H1 (cell line): ENCODE data around the gene LRRC26. TPM values are rescaled to one million over a fixed set of nuclear protein-coding genes. Genes with fewer than 3 reads are reported as not detected.

Experiments
- CTCF ChIA-PET: fragments of 300-600 bp; sonication (Branson Sonifier 250); formaldehyde crosslinking; loops from one replicate; lab custom pipeline; 2021; ENCODE audit not compliant: partially characterized antibody; lab: Charles Lee
- POLR2A ChIA-PET: fragments of 300-600 bp; sonication (Branson Sonifier 250); formaldehyde crosslinking; loops from one replicate; lab custom pipeline; 2021; ENCODE audit warnings: inconsistent platforms; ENCODE audit not compliant: partially characterized antibody; lab: Charles Lee
- DNase-seq, 2 experiments: peaks; one replicate each; pipeline versions ENCODE4 v3.0.0 to v3.0.0-alpha.2; 2010 to 2022; ENCODE audit warnings: low spot score in 2 of 2, low read depth in 1 of 2, mixed read lengths in 1 of 2
- FAIRE-seq: peaks from 2 replicates; lab custom pipeline; 2011; peaks lifted over from hg19 to GRCh38; lab: Jason Lieb, UNC
- H2AFZ ChIP-seq: 2 replicates; pipeline ENCODE4 v1.8.1; 2012; ENCODE audit warnings: low read length, inconsistent platforms
- H2AK5ac ChIP-seq: 2 replicates; pipeline ENCODE4 v1.6.1; 2013; ENCODE audit warnings: low read depth, low read length
- H2BK120ac ChIP-seq: replicated peaks from 2 replicates; pipeline ENCODE3; 2013; ENCODE audit warnings: low read depth, low read length, inconsistent platforms
- H2BK12ac ChIP-seq: 2 replicates; pipeline ENCODE4 v1.6.1; 2013; ENCODE audit warnings: low read depth, low read length
- H2BK15ac ChIP-seq: 2 replicates; pipeline ENCODE4 v1.6.1; 2013; ENCODE audit warnings: low read length
- H2BK20ac ChIP-seq: 2 replicates; pipeline ENCODE4 v1.6.1; 2013; ENCODE audit warnings: low read length
- H2BK5ac ChIP-seq: 2 replicates; pipeline ENCODE4 v1.6.1; 2013; ENCODE audit warnings: low read depth, low read length
- H3K14ac ChIP-seq: 2 replicates; pipeline ENCODE4 v1.6.1; 2013; ENCODE audit warnings: inconsistent platforms; ENCODE audit not compliant: insufficient read length
- H3K18ac ChIP-seq: 2 replicates; pipeline ENCODE4 v1.6.1; 2013; ENCODE audit warnings: low read length; ENCODE audit errors: extremely low read depth
- H3K23ac ChIP-seq: 2 replicates; pipeline ENCODE4 v1.6.1; 2013; ENCODE audit warnings: inconsistent platforms; ENCODE audit not compliant: insufficient read length
- H3K23me2 ChIP-seq: 2 replicates; pipeline ENCODE4 v1.6.1; 2013; ENCODE audit warnings: low read depth, low read length
- H3K27ac ChIP-seq: 2 replicates; pipeline ENCODE4 v1.6.1; 2011; ENCODE audit warnings: low read depth, low read length, inconsistent platforms
- H3K27me3 ChIP-seq, 4 experiments: replicated peaks in 1 of 4; 1 replicate in 1 of 4; 2 replicates in 3 of 4; pipeline versions ENCODE4 v1.6.1 to v1.8.1; 2011 to 2013; ENCODE audit warnings: low read length in 3 of 4, mild to moderate bottlenecking in 3 of 4, inconsistent platforms in 2 of 4, mixed read lengths in 2 of 4, moderate library complexity in 1 of 4; ENCODE audit not compliant: control insufficient read depth in 3 of 4, insufficient read depth in 3 of 4; ENCODE audit errors: extremely low read depth in 1 of 4
- H3K36me3 ChIP-seq, 4 experiments: 2 replicates each; pipeline versions ENCODE4 v1.6.1 to v1.8.1; 2011 to 2013; ENCODE audit warnings: mild to moderate bottlenecking in 4 of 4, low read length in 3 of 4, moderate library complexity in 2 of 4, control low read depth in 1 of 4, inconsistent platforms in 1 of 4; ENCODE audit not compliant: insufficient read depth in 4 of 4, control insufficient read depth in 2 of 4
- H3K4ac ChIP-seq: replicated peaks from 2 replicates; pipeline ENCODE3; 2013; ENCODE audit warnings: low read length, low read depth, mixed read lengths, inconsistent platforms; ENCODE audit not compliant: insufficient read length
- H3K4me1 ChIP-seq, 4 experiments: replicated peaks in 1 of 4; 1 replicate in 1 of 4; 2 replicates in 3 of 4; pipeline versions ENCODE4 v1.6.1 to v1.8.1; 2011 to 2013; ENCODE audit warnings: low read length in 3 of 4, inconsistent platforms in 2 of 4, mixed read lengths in 1 of 4; ENCODE audit not compliant: insufficient read depth in 4 of 4, control insufficient read depth in 3 of 4
- H3K4me2 ChIP-seq, 2 experiments: 2 replicates each; pipeline versions ENCODE4 v1.6.1 to v1.8.1; 2011 to 2013; ENCODE audit warnings: low read depth in 2 of 2, low read length in 2 of 2, control low read depth in 1 of 2, inconsistent platforms in 1 of 2, mild to moderate bottlenecking in 1 of 2; ENCODE audit not compliant: insufficient read depth in 1 of 2
- H3K4me3 ChIP-seq, 4 experiments: fragments of 200-600, 300-600 bp in 1 of 4; sonication (generic), shearing (Covaris generic), sonication (Bioruptor Twin) in 1 of 4; 2 replicates each; pipeline versions ENCODE4 v1.5.1 to v1.8.1; 2011 to 2016; ENCODE audit warnings: low read length in 4 of 4, low read depth in 3 of 4, control low read depth in 2 of 4, inconsistent platforms in 2 of 4, mild to moderate bottlenecking in 2 of 4, mixed read lengths in 1 of 4, moderate library complexity in 1 of 4; ENCODE audit not compliant: insufficient read depth in 2 of 4; ENCODE audit errors: extremely low read depth in 1 of 4
- H3K56ac ChIP-seq: replicated peaks from 2 replicates; pipeline ENCODE3; 2013; ENCODE audit warnings: low read depth, mild to moderate bottlenecking, mixed read lengths, low read length, inconsistent platforms; ENCODE audit not compliant: insufficient read length
- H3K79me1 ChIP-seq: 2 replicates; pipeline ENCODE4 v1.6.1; 2013; ENCODE audit warnings: low read depth, low read length, control low read depth
- H3K79me2 ChIP-seq, 2 experiments: 2 replicates each; pipeline versions ENCODE4 v1.6.1 to v1.8.1; 2012 to 2013; ENCODE audit warnings: low read length in 2 of 2, mild to moderate bottlenecking in 2 of 2, inconsistent platforms in 1 of 2; ENCODE audit not compliant: insufficient read depth in 2 of 2, control insufficient read depth in 1 of 2
- H3K9ac ChIP-seq, 4 experiments: replicated peaks in 1 of 4; 1 replicate in 1 of 4; 2 replicates in 3 of 4; pipeline versions ENCODE4 v1.6.1 to v1.8.1; 2011 to 2013; ENCODE audit warnings: low read depth in 3 of 4, low read length in 3 of 4, control low read depth in 2 of 4, mild to moderate bottlenecking in 2 of 4, moderate library complexity in 2 of 4, inconsistent platforms in 1 of 4; ENCODE audit errors: extremely low read depth in 1 of 4
- H3K9me3 ChIP-seq, 2 experiments: 2 replicates each; pipeline versions ENCODE4 v1.6.1 to v1.8.1; 2012 to 2013; ENCODE audit warnings: mild to moderate bottlenecking in 2 of 2, moderate library complexity in 2 of 2, control low read depth in 1 of 2, inconsistent platforms in 1 of 2, low read depth in 1 of 2, low read length in 1 of 2, mixed read lengths in 1 of 2; ENCODE audit not compliant: insufficient read depth in 2 of 2
- H4K20me1 ChIP-seq, 2 experiments: replicated peaks in 1 of 2; 2 replicates each; pipeline versions ENCODE3 to v1.8.1; 2011 to 2013; ENCODE audit warnings: inconsistent platforms in 2 of 2, low read length in 2 of 2, mild to moderate bottlenecking in 1 of 2; ENCODE audit not compliant: insufficient read depth in 2 of 2, control insufficient read depth in 1 of 2
- H4K5ac ChIP-seq: 2 replicates; pipeline ENCODE4 v1.6.1; 2013; ENCODE audit warnings: low read length, low read depth, mixed read lengths, inconsistent platforms; ENCODE audit not compliant: insufficient read length
- H4K8ac ChIP-seq: 2 replicates; pipeline ENCODE4 v1.8.0; 2013; ENCODE audit warnings: mild to moderate bottlenecking, moderate library complexity, low read length, inconsistent platforms; ENCODE audit not compliant: insufficient read depth; ENCODE audit errors: extremely low read depth
- H4K91ac ChIP-seq: replicated peaks from 2 replicates; pipeline ENCODE3; 2013; ENCODE audit warnings: low read length, mixed read lengths, inconsistent platforms; ENCODE audit not compliant: insufficient read length
- POLR2AphosphoS5 ChIP-seq: IDR thresholded peaks from 2 replicates; pipeline ENCODE4 v1.6.1; 2011; ENCODE audit warnings: low read depth, low read length
- SRF ChIP-seq: IDR thresholded peaks from 2 replicates; pipeline ENCODE4 v1.6.1; 2011; ENCODE audit warnings: mild to moderate bottlenecking, low read depth, low read length, moderate library complexity
- TAF1 ChIP-seq: IDR thresholded peaks from 2 replicates; pipeline ENCODE4 v1.6.1; 2011; ENCODE audit warnings: mild to moderate bottlenecking, low read depth, low read length
- TAF7 ChIP-seq: optimal IDR thresholded peaks from 2 replicates; pipeline ENCODE3; 2011; ENCODE audit warnings: low read depth, mild to moderate bottlenecking, inconsistent platforms, low read length, moderate library complexity, borderline replicate concordance
- WGBS, 2 experiments: shearing (Covaris generic) in 1 of 2; methylation state at CpG; one replicate each; pipeline versions ENCODE4 v1.1.6 to v1.1.7; 2013 to 2015; ENCODE audit warnings: low lambda C conversion rate in 2 of 2, mixed read lengths in 2 of 2, inconsistent platforms in 1 of 2, low coverage in 1 of 2, missing lambda C conversion rate in 1 of 2; ENCODE audit not compliant: insufficient replicate concordance in 2 of 2, insufficient coverage in 1 of 2, insufficient read length in 1 of 2; ENCODE audit errors: extremely low coverage in 1 of 2, missing lambda C conversion rate in 1 of 2; 5-methylcytosine and 5-hydroxymethylcytosine counted together
- polyA plus RNA-seq, 7 experiments: library from polyadenylated mRNA; depleted of rRNA in 3 of 7; stranded (reverse) in 5 of 7; unstranded in 2 of 7; fragments of >200 nt in 5 of 7; fragments of 200-250 nt in 2 of 7; gene quantifications; 1 replicate in 5 of 7; 2 replicates in 1 of 7; 4 replicates in 1 of 7; pipeline versions ENCODE4 v1.2.1 to v1.2.3, GENCODE V29; 2011 to 2013; ENCODE audit warnings: missing spikeins in 2 of 7, mixed read lengths in 2 of 7
- total RNA-seq: library from RNA; stranded (reverse); fragmentation: NEBNext Ultra II Directional; extraction: Animal tissue kit (Norgen Biotek cat#: 25700); gene quantifications from 2 replicates; pipeline ENCODE4 v1.2.1, GENCODE V29; 2021

The LRRC26 gene
- total and polyA plus RNA-seq, 2 of the 8 experiments (the other 6 are each of a cell fraction or from before 2014, with no cell fraction given): 0.34 to 0.85 TPM

DNA sequence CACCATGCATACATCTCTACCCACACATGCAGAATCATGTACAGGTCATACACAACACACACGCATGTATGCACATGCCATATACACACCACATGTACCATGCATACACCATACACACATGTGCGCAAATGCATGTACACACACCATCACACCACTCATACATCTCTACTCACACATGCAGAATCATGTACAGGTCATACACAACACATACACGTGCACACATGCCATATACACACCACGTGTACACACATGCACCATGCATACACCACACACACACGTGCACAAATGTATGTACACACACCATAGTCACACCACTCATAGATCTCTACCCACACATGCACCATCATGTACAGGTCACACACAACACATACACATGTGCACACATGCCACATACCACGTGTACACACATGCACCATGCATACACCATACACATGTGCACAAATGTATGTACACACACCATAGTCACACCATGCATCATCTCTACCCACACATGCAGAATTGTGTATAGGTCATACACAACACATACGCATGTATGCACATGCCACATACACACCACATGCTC, 16.9 kb downstream of the LRRC26 start:
- Histone ChIP-seq H3K23ac (peak overlapping the region; percentile 92), H4K91ac (no peak overlapping the region), H3K4me3 (no peak overlapping the region), H3K27ac (no peak overlapping the region), H2BK20ac (no peak overlapping the region), H3K79me2 (no peaks in the 10 kb centered on the region; a peak in 1 of 4 replicates), H3K14ac (no peak overlapping the region), H3K4me1 (peaks cover 0 to 7% (median 6%) of the 10 kb centered on the region in 4 experiments; a peak in 4 of 7 replicates), H4K8ac (no peak overlapping the region), H2BK120ac (no peak overlapping the region), H3K79me1 (no peaks in the 10 kb centered on the region), H3K9ac (no peak overlapping the region; a peak in 1 of 7 replicates), H3K27me3 (peaks cover 16 to 32% (median 31%) of the 10 kb centered on the region in 4 experiments; a peak in 6 of 7 replicates), H2AK5ac (peak overlapping the region; percentile 77; the same call in 1 of the 2 replicates), H4K5ac (no peak overlapping the region), H3K56ac (no peak overlapping the region), H2AFZ (no peak overlapping the region), H4K20me1 (peaks cover 3 to 26% of the 10 kb centered on the region in 2 experiments), H3K36me3 (no peaks in the 10 kb centered on the region; a peak in 1 of 8 replicates), H3K23me2 (peaks cover 7% of the 10 kb centered on the region), H2BK15ac (no peak overlapping the region), H3K18ac (no peak overlapping the region), H3K4ac (no peak overlapping the region), H2BK12ac (no peak overlapping the region), H3K4me2 (no peak overlapping the region; a peak in 1 of 4 replicates), H2BK5ac (peak overlapping the region; percentile 3; the same call in 1 of the 2 replicates), H3K9me3 (peaks cover 0 to 7% of the 10 kb centered on the region in 2 experiments; a peak in 3 of 4 replicates)
- DNase-seq (no peak), FAIRE-seq (no peak)
- ChIA-PET POLR2A (no interaction called here), CTCF (interaction anchor here (1.1 to 2.0 kb wide), 2 partner anchors 10 to 22 kb away, joined by 3 to 6 read pairs; no protein-coding TSS in a partner anchor)
- 86% methylated on average over 7 of the region's 7 CpGs; no CpG with 5 or more reads in 1 of the 2 experiments for WGBS, 2 experiments
- TF ChIP-seq SRF (no peak), TAF7 (no peak), TAF1 (no peak), POLR2AphosphoS5 (no peak)
